ENCODE results near the gene MBD3L3. TPM values are rescaled to one million over a fixed set of nuclear protein-coding genes. Genes with fewer than 3 reads are reported as not detected.

MBD3L3 gene
- total RNA-seq, 1 donor from 2014 or later = not detected

DNA sequence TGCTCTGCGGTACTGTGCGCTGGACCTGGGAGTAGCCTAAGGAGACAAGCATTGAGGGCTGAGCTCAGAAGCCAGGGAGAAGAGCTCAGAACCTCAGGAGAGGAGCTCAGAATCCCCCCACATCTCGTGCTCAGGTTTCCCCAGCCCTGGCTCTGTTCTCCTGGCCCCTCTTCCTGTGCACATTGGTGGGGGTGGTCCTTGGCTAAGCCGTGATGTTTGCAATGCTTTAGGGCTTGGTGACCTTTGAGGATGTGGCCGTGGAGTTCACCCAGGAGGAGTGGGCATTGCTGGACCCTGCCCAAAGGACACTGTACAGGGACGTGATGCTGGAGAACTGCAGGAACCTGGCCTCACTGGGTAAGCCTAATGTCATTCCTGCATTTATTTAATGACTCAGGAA is 17.7 kb upstream of the MBD3L3 start:
- peak; percentile 67 for DNase-seq (ENCODE audit: extremely low spot score, unreplicated experiment)
- no peak overlapping the region for H3K4me3 Mint-ChIP-seq (ENCODE audit: unreplicated experiment)
- H3K4me1 Mint-ChIP-seq (ENCODE audit: unreplicated experiment) = peaks cover 3% of the 10 kb centered on the region
- H3K9me3 Mint-ChIP-seq (ENCODE audit: unreplicated experiment) = peaks cover 31% of the 10 kb centered on the region
- TF ChIP-seq, protein P1, sequence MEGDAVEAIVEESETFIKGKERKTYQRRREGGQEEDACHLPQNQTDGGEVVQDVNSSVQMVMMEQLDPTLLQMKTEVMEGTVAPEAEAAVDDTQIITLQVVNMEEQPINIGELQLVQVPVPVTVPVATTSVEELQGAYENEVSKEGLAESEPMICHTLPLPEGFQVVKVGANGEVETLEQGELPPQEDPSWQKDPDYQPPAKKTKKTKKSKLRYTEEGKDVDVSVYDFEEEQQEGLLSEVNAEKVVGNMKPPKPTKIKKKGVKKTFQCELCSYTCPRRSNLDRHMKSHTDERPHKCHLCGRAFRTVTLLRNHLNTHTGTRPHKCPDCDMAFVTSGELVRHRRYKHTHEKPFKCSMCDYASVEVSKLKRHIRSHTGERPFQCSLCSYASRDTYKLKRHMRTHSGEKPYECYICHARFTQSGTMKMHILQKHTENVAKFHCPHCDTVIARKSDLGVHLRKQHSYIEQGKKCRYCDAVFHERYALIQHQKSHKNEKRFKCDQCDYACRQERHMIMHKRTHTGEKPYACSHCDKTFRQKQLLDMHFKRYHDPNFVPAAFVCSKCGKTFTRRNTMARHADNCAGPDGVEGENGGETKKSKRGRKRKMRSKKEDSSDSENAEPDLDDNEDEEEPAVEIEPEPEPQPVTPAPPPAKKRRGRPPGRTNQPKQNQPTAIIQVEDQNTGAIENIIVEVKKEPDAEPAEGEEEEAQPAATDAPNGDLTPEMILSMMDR (IDR thresholded peaks at IDR 0.05) = no peak
- H3K27me3 Mint-ChIP-seq (ENCODE audit: unreplicated experiment) = no peaks in the 10 kb centered on the region
- H3K27ac Mint-ChIP-seq (ENCODE audit: unreplicated experiment) = no peak overlapping the region
- H3K36me3 Mint-ChIP-seq (ENCODE audit: unreplicated experiment) = peaks cover 80% of the 10 kb centered on the region

DNA sequence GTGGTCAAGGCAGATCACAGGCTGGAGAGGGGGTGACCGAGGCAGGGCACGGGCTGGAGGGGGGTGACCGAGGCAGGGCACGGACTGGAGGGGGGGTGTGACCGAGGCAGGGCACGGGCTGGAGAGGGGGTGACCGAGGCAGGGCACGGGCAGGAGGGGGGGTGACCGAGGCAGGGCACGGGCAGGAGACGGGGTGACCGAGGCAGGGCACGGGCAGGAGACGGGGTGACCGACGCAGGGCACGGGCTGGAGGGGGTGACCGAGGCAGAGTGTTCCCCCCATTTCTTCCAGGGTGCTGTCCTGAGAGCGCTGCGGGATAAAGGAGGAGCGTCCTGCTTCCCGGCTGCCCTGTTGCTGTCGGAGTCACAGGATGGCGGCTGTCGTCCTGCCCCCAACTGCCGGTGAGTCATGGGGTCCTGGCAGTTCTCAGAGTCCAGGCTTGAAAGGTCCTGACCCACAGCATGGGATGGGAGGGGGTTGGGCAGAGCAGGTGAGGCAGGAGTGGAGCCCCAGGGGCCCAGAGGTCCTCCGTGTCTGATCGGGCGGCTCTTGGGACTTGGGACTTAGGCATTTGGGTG is 16.3 kb upstream of the MBD3L3 start:
- DNase-seq (ENCODE audit: extremely low spot score, unreplicated experiment) = peak; percentile 79
- peaks cover 27% of the 10 kb centered on the region for H3K9me3 Mint-ChIP-seq (ENCODE audit: unreplicated experiment)
- TF ChIP-seq, protein P1 (IDR thresholded peaks at IDR 0.05) = no peak
- no peak overlapping the region for H3K4me3 Mint-ChIP-seq (ENCODE audit: unreplicated experiment)
- peaks cover 75% of the 10 kb centered on the region for H3K36me3 Mint-ChIP-seq (ENCODE audit: unreplicated experiment)
- H3K27me3 Mint-ChIP-seq (ENCODE audit: unreplicated experiment) = no peaks in the 10 kb centered on the region
- peaks cover 7% of the 10 kb centered on the region for H3K4me1 Mint-ChIP-seq (ENCODE audit: unreplicated experiment)
- H3K27ac Mint-ChIP-seq (ENCODE audit: unreplicated experiment) = no peak overlapping the region

DNA sequence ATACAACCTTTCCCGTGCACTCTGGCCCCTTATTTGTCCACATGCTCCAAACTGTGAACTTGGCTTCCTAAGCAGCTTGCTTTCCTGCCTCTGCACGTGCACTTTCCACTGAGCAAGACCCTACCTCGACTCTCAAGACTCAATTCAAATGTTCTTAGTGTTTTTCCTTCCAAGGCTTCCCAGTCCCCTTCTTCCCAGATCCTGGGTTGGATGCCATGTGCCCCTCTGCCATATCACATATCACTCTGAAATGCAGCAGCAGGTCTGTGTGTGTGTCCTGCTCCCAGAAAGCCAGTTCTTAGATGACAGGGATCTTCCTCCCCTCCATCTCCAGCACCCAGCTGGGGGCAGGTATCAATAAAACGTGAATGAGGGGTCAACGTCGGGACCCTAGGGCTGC is 14.1 kb upstream of the MBD3L3 start:
- Mint-ChIP-seq H3K27ac (ENCODE audit: unreplicated experiment) (no peak overlapping the region), H3K4me3 (ENCODE audit: unreplicated experiment) (peak overlapping the region; percentile 51), H3K9me3 (ENCODE audit: unreplicated experiment) (peaks cover 10% of the 10 kb centered on the region), H3K36me3 (ENCODE audit: unreplicated experiment) (peaks cover 54% of the 10 kb centered on the region), H3K27me3 (ENCODE audit: unreplicated experiment) (no peaks in the 10 kb centered on the region), H3K4me1 (ENCODE audit: unreplicated experiment) (peaks cover 24% of the 10 kb centered on the region)
- peak; percentile 42 for DNase-seq (ENCODE audit: extremely low spot score, unreplicated experiment)
- TF ChIP-seq, protein P1 (IDR thresholded peaks at IDR 0.05) = no peak

DNA sequence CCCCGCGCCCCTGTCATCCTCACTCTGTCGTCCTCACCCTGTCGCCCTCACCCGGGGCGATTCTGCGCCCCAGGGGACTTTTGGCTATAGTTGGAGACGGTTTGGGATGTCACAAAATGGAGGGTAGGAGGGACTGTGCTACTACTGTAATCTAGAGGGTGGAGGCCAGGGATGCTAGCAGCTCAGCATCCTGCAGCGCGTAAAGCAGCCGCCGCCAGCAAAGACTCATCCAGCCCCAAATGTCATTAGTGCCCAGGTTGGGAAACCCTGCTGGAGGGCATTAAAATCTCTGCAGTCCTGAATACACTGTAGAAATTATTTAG is 11.4 kb upstream of the MBD3L3 start:
- H3K9me3 Mint-ChIP-seq (ENCODE audit: unreplicated experiment) = no peaks in the 10 kb centered on the region
- H3K27me3 Mint-ChIP-seq (ENCODE audit: unreplicated experiment) = no peaks in the 10 kb centered on the region
- peak overlapping the region; percentile 95 for H3K4me3 Mint-ChIP-seq (ENCODE audit: unreplicated experiment)
- TF ChIP-seq, protein P1 (IDR thresholded peaks at IDR 0.05) = no peak
- H3K36me3 Mint-ChIP-seq (ENCODE audit: unreplicated experiment) = peaks cover 29% of the 10 kb centered on the region
- H3K27ac Mint-ChIP-seq (ENCODE audit: unreplicated experiment) = peak overlapping the region; percentile 95
- peaks cover 24% of the 10 kb centered on the region for H3K4me1 Mint-ChIP-seq (ENCODE audit: unreplicated experiment)
- no peak for DNase-seq (ENCODE audit: extremely low spot score, unreplicated experiment)

- Mint-ChIP-seq H3K36me3 (ENCODE audit: unreplicated experiment) (peaks cover 27% of the 10 kb centered on the region), H3K4me1 (ENCODE audit: unreplicated experiment) (peaks cover 24% of the 10 kb centered on the region), H3K27me3 (ENCODE audit: unreplicated experiment) (no peaks in the 10 kb centered on the region), H3K27ac (ENCODE audit: unreplicated experiment) (peak within 1 kb of the TSS; percentile 95), H3K4me3 (ENCODE audit: unreplicated experiment) (peak within 1 kb of the TSS; percentile 95), H3K9me3 (ENCODE audit: unreplicated experiment) (no peaks in the 10 kb centered on the region)
- TF ChIP-seq, protein P1 (IDR thresholded peaks at IDR 0.05) = no peak
- peak; percentile 99 for DNase-seq (ENCODE audit: extremely low spot score, unreplicated experiment)
Measured at GRCh38 chr19:7069042-7069903, 10.8 kb upstream of the MBD3L3 start, which contains the start of gene ZNF557. Gene ZNF557 (plus strand): TSS chr19:7069703. CDS start chr19:7075075, 5,372 bp downstream.

All from osteocyte (in vitro differentiated cells).